Smooth muscle cell (in vitro differentiated cells): ENCODE measurements around the gene VSIG2. TPM values are rescaled to one million over a fixed set of nuclear protein-coding genes. Genes with fewer than 3 reads are reported as not detected.

Experiments used
- DNase-seq: peaks from one replicate; lab custom pipeline; 2025; ENCODE audit not compliant: unreplicated experiment; lab: John Stamatoyannopoulos, UW
- H2AFZ ChIP-seq: fragments of 200-600 bp; sonication (generic); 2 replicates; pipeline ENCODE4 v1.6.0; 2016; ENCODE audit warnings: antibody characterized with exemption, low read depth, mild to moderate bottlenecking
- H3F3A ChIP-seq: fragments of 200-600 bp; sonication (generic); 2 replicates; pipeline ENCODE4 v1.6.0; 2017; ENCODE audit warnings: antibody characterized with exemption, low read depth
- H3K27ac ChIP-seq: fragments of 200-600 bp; sonication (generic); 2 replicates; pipeline ENCODE4 v1.5.1; 2016; ENCODE audit warnings: low read depth, mild to moderate bottlenecking
- H3K27me3 ChIP-seq: fragments of 200-600 bp; sonication (generic); 2 replicates; pipeline ENCODE4 v1.6.1; 2016; ENCODE audit warnings: low read depth, mild to moderate bottlenecking
- H3K36me3 ChIP-seq: fragments of 200-600 bp; sonication (generic); 2 replicates; pipeline ENCODE4 v1.5.1; 2016; ENCODE audit warnings: low read depth
- H3K4me1 ChIP-seq: fragments of 200-600 bp; sonication (generic); 2 replicates; pipeline ENCODE4 v1.5.1; 2016; ENCODE audit warnings: low read depth
- H3K4me2 ChIP-seq: fragments of 200-600 bp; sonication (generic); 2 replicates; pipeline ENCODE4 v1.6.0; 2016; ENCODE audit warnings: mild to moderate bottlenecking
- H3K4me3 ChIP-seq: fragments of 200-600 bp; sonication (generic); 2 replicates; pipeline ENCODE4 v1.5.1; 2016; ENCODE audit warnings: mild to moderate bottlenecking
- H3K79me2 ChIP-seq: fragments of 200-600 bp; sonication (generic); 2 replicates; pipeline ENCODE4 v1.6.0; 2016; ENCODE audit warnings: low read depth, mild to moderate bottlenecking
- H3K9ac ChIP-seq: fragments of 200-600 bp; sonication (generic); 2 replicates; pipeline ENCODE4 v1.6.0; 2016; ENCODE audit warnings: low read depth
- H3K9me3 ChIP-seq: fragments of 200-600 bp; sonication (generic); replicated peaks from 2 replicates; pipeline ENCODE4 v1.5.1; 2016; ENCODE audit warnings: low read depth
- H4K20me1 ChIP-seq: fragments of 200-600 bp; sonication (generic); 2 replicates; pipeline ENCODE4 v1.6.0; 2016; ENCODE audit warnings: low read depth
- WGBS: methylation state at CpG from one replicate; pipeline ENCODE4 v1.1.7; 2016; ENCODE audit warnings: low lambda C conversion rate; 5-methylcytosine and 5-hydroxymethylcytosine counted together
- polyA plus RNA-seq: library from polyadenylated mRNA; unstranded; fragments of >200 nt; fragmentation: Nextera tagmentation; extraction: Ambion mirVana; gene quantifications from 2 replicates; pipeline ENCODE4 v1.2.1, GENCODE V29; 2016
- total RNA-seq: library from RNA; depleted of rRNA; stranded (reverse); fragments of >200 nt; gene quantifications from 2 replicates; pipeline ENCODE4 v1.2.3, GENCODE V29; 2014
- TF ChIP-seq, protein P1 (sequence below): fragments of 200-600 bp; sonication (generic); IDR thresholded peaks from 2 replicates; pipeline ENCODE4 v1.5.1; 2017; ENCODE audit warnings: borderline replicate concordance, mild to moderate bottlenecking, antibody characterized with exemption; ENCODE audit not compliant: insufficient read depth, poor library complexity, severe bottlenecking

Gene VSIG2
- total and polyA plus RNA-seq, 2 experiments from 2014 or later, result not detected

DNA sequence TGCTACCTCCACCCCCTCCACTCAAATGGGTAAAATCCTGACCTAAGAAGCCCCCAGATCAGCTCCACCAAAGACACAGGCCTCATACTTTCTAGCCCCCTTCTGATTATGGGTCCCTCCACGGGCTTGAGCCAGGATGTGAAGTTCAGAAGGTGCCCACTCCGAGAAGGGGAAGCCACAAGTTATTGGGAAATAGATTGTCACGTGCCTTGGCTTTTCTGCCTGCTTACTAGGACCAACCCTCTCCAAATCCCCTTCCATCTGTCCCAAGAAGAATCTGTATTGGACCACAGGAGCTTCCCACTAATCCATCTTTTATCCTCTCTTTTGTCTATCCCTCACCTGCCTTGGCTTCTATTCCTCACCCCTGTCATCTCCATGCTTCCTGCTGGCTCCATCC, 15.3 kb downstream of the VSIG2 start:
- DNase-seq, result no peak
- no peak overlapping the region for H3K27ac ChIP-seq
- H2AFZ ChIP-seq, result no peak overlapping the region
- peaks cover 69% of the 10 kb centered on the region for H3K27me3 ChIP-seq
- H3K4me1 ChIP-seq, result peaks cover 11% of the 10 kb centered on the region
- TF ChIP-seq, protein P1, sequence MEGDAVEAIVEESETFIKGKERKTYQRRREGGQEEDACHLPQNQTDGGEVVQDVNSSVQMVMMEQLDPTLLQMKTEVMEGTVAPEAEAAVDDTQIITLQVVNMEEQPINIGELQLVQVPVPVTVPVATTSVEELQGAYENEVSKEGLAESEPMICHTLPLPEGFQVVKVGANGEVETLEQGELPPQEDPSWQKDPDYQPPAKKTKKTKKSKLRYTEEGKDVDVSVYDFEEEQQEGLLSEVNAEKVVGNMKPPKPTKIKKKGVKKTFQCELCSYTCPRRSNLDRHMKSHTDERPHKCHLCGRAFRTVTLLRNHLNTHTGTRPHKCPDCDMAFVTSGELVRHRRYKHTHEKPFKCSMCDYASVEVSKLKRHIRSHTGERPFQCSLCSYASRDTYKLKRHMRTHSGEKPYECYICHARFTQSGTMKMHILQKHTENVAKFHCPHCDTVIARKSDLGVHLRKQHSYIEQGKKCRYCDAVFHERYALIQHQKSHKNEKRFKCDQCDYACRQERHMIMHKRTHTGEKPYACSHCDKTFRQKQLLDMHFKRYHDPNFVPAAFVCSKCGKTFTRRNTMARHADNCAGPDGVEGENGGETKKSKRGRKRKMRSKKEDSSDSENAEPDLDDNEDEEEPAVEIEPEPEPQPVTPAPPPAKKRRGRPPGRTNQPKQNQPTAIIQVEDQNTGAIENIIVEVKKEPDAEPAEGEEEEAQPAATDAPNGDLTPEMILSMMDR, result no peak
- H4K20me1 ChIP-seq, result no peaks in the 10 kb centered on the region
- no peak overlapping the region for H3K9ac ChIP-seq
- H3K79me2 ChIP-seq, result no peaks in the 10 kb centered on the region
- no peaks in the 10 kb centered on the region for H3K9me3 ChIP-seq
- H3K4me2 ChIP-seq, result no peak overlapping the region
- WGBS, result 82% methylated on average over 3 of the region's 3 CpGs
- H3K4me3 ChIP-seq, result no peak overlapping the region
- H3F3A ChIP-seq, result no peaks in the 10 kb centered on the region
- no peaks in the 10 kb centered on the region for H3K36me3 ChIP-seq

DNA sequence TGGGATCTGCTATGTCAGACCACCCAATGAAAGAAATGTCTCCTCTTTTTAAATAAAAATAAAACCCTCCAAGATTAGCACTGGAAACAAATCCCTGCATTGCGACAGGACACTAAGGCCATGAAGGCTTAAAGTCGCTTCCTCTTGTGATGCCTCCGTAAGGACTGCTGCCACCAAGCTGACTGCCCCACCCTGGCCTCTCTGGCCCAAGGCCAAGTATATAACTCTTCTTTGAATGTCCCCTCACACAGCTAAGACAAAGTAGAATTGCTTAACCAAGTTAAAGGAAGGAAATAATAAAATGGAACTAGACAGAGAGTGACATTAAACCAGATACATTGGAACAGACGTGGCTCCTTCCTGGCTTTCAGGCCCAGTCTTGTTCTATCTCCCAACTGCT, 19.8 kb downstream of the VSIG2 start:
- no peak overlapping the region for H3K4me2 ChIP-seq
- no peak overlapping the region for H2AFZ ChIP-seq
- TF ChIP-seq, protein P1, result no peak
- H3K36me3 ChIP-seq, result no peaks in the 10 kb centered on the region
- no peaks in the 10 kb centered on the region for H4K20me1 ChIP-seq
- DNase-seq, result no peak
- 76% methylated on average over 4 of the region's 4 CpGs for WGBS
- H3F3A ChIP-seq, result no peaks in the 10 kb centered on the region
- H3K27me3 ChIP-seq, result peaks cover 34% of the 10 kb centered on the region
- H3K79me2 ChIP-seq, result no peaks in the 10 kb centered on the region
- H3K4me1 ChIP-seq, result no peaks in the 10 kb centered on the region
- H3K27ac ChIP-seq, result no peak overlapping the region
- no peak overlapping the region for H3K9ac ChIP-seq
- H3K9me3 ChIP-seq, result no peaks in the 10 kb centered on the region
- no peak overlapping the region for H3K4me3 ChIP-seq

DNA sequence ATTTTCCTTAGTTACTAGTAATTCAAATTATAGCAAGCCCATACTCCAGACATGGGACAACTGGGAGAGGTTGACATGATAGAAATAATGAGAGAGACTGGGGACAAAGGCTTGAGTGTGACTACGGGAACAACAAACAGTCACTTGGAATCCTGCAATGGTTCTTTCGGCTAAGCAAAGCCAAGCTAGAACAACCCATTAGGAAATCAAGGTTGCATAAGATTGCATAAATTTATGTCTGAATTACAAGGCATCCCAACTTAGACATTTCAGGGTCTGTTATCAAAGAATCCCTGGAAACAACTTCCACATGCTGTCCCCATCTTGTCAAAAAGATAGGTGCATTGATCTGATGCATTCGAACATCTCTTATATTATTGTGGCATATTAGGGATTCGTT, 22.5 kb downstream of the VSIG2 start:
- no peaks in the 10 kb centered on the region for H3K79me2 ChIP-seq
- no peak overlapping the region for H3K27ac ChIP-seq
- H3K9ac ChIP-seq, result no peak overlapping the region
- peaks cover 10% of the 10 kb centered on the region for H3K27me3 ChIP-seq
- H3K4me3 ChIP-seq, result no peak overlapping the region
- TF ChIP-seq, protein P1, result no peak
- no peak overlapping the region for H3K4me2 ChIP-seq
- no peaks in the 10 kb centered on the region for H3F3A ChIP-seq
- 86% methylated on average over 4 of the region's 4 CpGs for WGBS
- no peak for DNase-seq
- H2AFZ ChIP-seq, result no peak overlapping the region
- peaks cover 8% of the 10 kb centered on the region for H3K4me1 ChIP-seq
- no peaks in the 10 kb centered on the region for H3K36me3 ChIP-seq
- no peaks in the 10 kb centered on the region for H3K9me3 ChIP-seq
- H4K20me1 ChIP-seq, result no peaks in the 10 kb centered on the region

DNA sequence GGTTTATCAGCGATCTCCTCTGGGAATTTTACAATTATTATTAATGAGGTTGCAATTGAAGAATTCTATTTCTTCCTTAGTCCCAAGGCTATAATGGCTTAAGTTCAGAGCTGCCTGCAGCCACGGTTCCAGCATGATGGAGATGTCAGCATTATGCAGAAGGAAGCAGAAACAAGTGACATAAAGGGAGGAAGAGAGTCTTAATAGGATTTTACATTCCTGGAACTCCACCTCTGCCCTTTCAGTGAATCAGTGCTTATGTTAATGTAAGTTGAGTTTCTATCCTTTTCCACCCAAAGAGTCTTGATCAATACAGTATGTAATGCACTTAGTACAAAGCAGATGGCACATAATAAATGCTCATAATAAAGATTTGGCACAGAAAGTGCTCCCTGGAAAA, 23.9 kb downstream of the VSIG2 start:
- WGBS, result 84% methylated on average over 2 of the region's 2 CpGs
- Histone ChIP-seq H2AFZ (no peak overlapping the region), H3K4me3 (no peak overlapping the region), H3K27me3 (peaks cover 18% of the 10 kb centered on the region), H3K79me2 (no peaks in the 10 kb centered on the region), H3K4me1 (peaks cover 8% of the 10 kb centered on the region), H4K20me1 (no peaks in the 10 kb centered on the region), H3K9me3 (no peaks in the 10 kb centered on the region), H3K9ac (no peak overlapping the region), H3K4me2 (no peak overlapping the region), H3K36me3 (no peaks in the 10 kb centered on the region), H3K27ac (no peak overlapping the region), H3F3A (no peaks in the 10 kb centered on the region)
- no peak for DNase-seq
- TF ChIP-seq, protein P1, result no peak
